Mesenteric fat pad (tissue), 1 donor: ENCODE results near the gene CDC42SE2. TPM values are rescaled to one million over a fixed set of nuclear protein-coding genes. Genes with fewer than 3 reads are reported as not detected.
"Not testable (repeated sequence)": the region's sequence is repeated elsewhere in the genome, so short reads cannot be mapped to it uniquely, and the experiment has no call there.

Experiments
- DNase-seq: peaks from one replicate; pipeline ENCODE4 v3.0.0-alpha.2; 2020; ENCODE audit warnings: low spot score
- total RNA-seq: library from RNA; stranded (reverse); fragmentation: NEBNext Ultra II Directional; extraction: Animal tissue kit (Norgen Biotek cat#: 25700); gene quantifications from one replicate; pipeline ENCODE4 v1.2.1, GENCODE V29; 2021
- donor health status: DM: yes; HTN: yes; CAD: no.

Gene CDC42SE2
- total RNA-seq, 1 donor from 2014 or later = 23.3 TPM

DNA sequence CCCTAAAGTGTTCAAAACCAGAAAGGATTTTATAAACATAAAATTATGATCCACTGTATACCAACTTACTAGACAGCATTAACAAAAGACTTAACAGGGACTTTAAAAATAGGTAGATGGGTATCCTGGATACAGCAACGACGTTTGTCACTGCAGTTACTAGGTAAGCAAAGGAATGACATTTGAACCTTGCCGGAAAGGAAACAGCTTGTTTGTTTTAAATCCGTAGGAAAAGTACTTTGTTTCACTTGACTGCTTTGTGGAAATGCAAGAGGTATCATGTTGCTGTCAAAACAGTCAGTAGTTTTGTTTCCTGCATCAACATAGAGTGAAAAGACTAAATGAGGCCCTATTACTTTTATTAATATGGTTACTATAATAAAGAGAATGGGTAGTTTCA is 122.9 kb downstream of the CDC42SE2 start:
- DNase-seq = no peak

DNA sequence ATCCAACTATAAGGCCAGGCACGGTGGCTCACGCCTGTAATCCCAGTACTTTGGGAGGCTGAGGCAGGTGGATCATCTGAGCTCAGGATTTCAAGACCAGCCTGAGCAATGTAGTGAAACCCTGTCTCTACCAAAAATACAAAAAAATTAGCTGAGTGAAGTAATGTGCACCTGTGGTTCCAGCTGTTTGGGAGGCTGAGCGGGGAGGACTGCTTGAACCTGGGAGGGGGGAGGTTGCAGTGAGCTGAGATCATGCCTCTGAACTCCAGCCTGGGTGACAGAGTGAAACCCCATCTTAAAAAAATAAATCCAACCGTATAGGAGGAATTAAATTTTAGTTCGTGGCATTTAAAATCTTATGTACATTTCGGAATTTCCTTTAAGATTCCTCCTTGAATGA is 123.4 kb downstream of the CDC42SE2 start:
- DNase-seq = no peak

DNA sequence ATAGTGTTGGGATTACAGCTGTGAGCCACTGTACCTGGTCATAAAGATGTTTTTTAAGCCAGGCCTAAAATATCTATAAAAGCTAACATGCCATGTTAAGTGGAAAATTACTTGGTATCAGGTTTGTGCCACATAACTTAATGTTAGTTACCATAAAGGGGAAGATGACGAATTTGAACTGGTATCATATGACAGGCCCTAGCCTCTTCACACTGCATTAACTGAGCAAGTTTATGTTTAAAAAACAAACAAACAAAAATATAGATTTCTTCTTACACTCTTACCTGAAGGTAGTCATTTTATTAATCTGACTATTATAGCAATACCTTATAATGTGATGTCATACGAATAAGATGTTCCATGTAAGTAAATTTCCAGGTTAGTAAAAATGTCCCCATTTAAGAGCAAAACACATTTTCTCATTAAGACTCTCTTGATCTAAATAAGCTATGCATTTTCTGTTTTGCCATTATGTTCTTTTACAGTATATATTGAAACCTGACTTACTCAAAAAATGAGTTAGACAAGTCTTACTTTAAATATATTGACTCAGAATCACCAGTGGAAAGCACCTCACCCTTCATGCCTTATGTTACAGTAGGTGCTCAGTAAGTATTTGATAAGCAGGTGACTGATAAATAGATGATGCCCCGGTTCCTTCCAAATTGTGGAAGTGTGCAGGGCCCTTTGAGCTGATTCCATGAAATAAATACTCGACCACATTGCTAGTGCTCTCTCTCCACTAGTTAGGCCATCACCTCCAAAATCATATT is 125.4 kb downstream of the CDC42SE2 start:
- no peak for DNase-seq

DNA sequence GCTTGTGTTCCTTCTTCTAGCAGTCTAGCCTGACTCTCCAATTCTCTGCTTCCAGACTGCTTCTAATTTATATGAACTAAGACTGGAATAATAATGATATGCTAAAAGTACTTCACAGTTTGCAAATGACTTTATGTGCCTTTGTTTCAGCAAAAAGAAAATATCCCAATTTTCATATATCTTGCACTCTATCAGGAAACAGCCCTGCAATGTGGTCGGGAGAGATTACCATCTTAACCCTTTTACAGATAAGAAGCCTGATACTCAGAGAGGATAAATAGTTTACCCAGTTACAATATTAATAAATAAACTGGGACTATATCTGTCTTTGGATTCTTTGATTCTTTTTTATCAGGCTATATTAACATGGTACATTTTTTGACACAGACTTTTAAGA is 126.0 kb downstream of the CDC42SE2 start:
- DNase-seq = no peak

DNA sequence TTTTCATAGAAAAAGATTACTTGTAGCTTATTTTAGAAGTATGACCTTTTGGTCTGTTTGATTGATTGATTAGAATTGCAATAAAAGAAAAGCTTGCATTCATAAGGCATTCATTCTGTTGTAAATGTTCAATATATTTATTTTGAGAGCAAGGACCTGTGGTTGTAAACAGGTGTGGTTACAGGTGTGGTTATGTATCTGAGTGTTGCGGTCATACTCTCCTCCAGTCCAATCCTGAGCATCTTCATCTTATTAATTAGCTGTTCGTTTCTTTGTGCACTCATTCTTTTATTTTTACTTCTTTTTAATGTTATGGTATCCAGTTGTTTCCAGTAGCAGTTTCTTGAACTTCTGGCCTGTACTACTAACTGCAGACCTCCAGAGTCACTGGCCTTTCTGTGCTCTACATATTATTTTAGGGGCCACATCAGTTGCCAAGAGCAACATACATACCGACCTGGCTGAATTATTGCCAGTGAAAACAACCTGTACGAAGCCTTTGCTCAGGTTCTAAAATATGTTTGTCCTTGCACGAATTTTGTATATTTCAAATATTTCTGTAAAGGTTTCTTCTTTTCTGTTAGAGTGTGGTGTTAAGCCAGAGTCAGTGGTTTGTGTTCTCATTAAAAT is 128.7 kb downstream of the CDC42SE2 start:
- no peak for DNase-seq

DNA sequence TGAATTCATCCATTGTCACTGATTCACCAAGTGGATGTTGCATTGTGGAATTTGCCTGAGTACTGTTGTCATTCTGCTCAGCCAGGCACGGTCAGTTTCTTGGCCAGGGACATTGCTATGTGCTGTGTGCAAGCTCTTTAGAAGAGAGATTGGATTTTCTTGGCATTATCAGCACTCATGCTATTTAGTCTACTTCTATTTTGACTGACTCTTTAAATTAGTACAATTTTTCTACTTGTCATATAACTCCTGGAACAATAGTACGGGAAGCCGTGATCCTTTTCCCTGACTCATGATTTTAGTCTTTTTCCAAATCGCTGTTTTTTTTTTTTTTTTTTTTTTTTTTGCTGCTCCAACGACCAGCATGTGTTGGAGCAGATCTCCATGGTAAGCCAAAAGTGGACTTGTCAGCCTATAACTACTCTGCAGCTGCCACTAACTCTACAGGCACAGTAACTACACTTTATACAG is 129.7 kb downstream of the CDC42SE2 start:
- DNase-seq = no peak

DNA sequence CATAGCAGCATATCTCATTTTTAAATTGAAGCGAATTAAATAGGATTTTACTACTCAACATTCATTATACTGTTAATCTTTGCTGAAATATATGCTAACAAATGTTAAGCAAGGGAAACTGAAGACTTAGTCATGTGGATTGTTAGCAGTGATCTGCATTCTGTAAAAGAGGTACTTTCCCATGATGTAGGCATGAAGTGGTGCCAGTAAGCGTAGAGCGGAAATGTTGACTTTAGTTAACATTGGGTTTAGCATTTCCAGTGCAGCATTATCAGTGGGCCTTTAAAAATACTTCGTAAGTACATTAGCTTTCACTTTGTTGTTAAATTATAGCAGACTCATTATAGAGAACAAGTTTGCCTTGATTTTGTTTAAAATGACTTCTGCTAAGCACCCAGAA is 130.3 kb downstream of the CDC42SE2 start:
- no peak for DNase-seq

DNA sequence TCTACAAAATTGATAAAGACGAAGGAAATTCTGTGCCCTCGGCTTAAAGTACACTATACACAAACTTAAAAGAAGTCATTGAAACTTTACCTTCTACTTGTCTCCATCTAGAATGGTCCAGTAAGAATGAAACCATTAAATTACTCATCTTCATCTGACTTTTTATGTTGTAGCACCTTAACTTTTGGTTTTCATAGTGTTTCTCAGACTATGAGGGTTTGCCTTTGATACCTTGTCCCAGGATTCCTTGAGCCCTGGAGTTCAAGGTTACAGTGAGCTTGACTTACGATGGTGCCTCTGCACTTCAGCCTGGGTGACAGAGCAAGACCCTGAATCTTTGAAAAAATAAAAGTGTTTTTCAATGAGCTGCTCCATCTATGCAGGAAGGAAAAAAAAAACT is 132.2 kb downstream of the CDC42SE2 start:
- DNase-seq = no peak

DNA sequence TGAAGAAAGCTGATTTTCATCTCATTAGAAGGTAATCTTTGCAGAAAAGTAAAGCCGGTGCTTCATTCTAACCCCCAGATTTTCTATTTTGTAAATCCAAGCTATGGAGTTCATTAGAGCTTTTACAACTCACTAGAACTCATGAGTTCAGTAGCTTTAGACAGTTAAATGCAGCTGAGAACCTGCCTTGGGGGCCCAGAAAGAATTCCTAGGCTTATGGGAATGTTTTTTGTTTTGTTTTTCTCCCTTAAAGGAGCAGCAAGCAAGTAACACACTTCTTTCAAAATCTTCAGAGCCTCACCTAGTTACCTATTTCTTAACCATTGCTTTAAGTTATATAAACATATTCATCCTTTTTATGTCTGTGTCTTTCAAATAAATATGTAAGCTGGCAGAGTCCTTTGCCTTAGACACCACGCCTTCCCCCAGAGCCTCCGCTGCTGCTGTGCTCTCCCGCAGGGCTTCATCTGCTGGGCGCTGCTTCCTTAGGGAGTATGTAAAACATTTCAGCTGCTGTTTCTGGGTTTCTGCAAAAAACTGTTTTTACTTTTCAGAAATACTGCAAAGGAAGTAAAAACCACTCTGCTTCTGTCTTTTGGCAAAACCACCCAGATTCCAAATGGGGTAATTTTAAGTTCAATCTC is 132.9 kb downstream of the CDC42SE2 start:
- no peak for DNase-seq

DNA sequence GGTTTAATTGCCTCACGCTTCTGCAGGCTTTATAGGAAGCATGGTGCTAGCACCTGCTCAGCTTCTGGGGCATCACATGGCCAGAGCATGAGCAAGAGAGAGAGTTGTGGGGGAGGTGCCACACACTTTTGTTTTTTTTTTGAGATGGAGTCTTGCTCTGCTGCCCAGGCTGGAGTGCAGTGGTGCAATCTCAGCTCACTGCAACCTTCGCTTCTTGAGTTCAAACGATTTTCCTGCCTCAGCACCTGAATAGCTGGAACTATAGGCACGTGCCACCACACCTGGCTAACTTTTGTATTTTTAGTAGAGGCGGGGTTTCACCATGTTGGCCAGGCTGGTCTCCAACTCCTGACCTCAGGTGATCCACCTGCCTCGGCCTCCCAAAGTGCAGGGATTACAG is 135.2 kb downstream of the CDC42SE2 start:
- not testable (repeated sequence) for DNase-seq

DNA sequence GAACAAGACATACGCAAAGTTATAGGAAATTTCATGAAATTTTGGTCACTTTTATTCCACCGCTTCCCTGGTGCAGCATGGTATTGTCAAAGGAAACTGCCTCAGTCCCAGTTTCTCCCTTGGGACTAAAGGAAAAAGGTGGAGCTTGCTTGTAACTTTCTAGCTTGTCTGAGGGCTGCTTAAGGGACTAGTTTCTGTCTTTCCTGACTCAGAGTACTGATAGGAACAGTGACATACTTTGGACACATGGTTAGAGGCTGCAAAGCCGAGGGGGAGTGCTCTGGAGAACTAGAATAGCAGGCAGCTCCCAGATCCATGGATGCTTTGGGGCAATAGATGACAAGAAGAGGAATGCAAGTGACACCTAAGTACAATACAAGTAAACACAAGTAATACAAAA is 136.7 kb downstream of the CDC42SE2 start:
- no peak for DNase-seq

DNA sequence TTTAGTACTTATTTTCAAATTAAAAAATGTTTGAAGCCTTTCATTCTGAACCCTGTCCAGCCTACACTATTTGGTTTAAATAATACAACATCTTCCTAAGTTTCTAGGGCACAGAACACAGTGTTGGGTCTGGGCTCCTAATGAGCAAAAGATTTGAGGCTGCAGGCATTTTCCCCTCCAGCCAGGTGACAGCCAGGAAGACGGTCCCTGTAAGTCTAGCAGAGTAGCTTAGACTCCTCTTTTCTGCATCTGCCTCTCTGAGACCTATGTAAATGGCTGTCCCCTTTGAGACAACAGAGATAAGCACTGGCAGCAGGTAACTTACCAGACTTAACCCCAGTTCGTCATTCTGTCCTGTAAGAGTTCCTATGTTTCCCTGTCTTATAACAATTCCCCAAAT is 141.8 kb downstream of the CDC42SE2 start:
- no peak for DNase-seq

DNA sequence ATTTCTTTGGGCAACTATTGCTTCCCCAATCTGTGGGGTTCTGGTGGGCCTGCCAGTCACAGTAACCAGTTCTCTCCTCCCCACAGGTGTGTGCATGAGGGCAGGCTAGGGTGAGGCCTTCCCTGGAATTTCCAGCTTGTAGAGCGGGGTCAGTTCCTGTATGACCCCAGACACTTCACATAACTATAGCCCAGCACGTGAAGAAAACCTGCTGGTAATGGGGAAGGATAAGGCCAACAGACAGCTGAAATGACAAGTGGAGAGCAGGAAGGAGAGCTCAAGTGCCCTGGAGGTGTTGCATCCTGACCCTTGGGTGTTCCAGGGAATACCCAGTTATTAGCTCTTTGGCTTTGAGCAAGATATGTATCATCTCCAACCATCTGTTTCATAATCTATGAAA is 142.2 kb downstream of the CDC42SE2 start:
- DNase-seq = no peak

DNA sequence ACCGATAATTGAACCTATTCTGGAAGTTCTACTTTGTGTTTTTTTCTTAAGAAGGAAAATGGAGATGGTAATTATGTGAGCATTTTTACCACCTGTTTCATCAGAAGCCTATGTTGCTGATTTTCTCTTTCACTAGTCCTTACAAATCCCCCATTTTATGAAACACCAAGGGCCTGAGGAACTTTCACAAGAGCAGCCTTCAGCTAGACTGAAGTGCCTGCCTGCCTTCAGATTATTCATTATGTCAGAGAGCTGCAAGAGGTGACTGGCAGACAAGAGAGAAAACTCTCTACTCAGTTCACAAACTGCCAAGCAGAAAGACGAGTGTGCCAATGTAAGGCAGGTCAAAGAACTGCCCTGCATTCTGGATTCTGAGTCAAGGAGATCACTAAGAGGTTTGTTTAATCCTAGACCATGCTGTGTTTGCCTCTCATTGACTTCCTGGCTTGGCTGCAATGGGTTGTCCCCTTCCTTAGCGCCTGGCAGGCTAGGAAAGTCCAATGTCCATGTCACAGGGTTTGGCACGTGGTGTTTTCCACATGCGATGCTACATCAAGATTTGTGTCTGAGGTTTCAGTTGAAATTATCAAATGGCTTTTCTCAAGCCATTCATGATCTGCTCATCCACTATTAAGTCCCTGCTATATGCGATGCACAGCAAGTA is 143.3 kb downstream of the CDC42SE2 start:
- no peak for DNase-seq

DNA sequence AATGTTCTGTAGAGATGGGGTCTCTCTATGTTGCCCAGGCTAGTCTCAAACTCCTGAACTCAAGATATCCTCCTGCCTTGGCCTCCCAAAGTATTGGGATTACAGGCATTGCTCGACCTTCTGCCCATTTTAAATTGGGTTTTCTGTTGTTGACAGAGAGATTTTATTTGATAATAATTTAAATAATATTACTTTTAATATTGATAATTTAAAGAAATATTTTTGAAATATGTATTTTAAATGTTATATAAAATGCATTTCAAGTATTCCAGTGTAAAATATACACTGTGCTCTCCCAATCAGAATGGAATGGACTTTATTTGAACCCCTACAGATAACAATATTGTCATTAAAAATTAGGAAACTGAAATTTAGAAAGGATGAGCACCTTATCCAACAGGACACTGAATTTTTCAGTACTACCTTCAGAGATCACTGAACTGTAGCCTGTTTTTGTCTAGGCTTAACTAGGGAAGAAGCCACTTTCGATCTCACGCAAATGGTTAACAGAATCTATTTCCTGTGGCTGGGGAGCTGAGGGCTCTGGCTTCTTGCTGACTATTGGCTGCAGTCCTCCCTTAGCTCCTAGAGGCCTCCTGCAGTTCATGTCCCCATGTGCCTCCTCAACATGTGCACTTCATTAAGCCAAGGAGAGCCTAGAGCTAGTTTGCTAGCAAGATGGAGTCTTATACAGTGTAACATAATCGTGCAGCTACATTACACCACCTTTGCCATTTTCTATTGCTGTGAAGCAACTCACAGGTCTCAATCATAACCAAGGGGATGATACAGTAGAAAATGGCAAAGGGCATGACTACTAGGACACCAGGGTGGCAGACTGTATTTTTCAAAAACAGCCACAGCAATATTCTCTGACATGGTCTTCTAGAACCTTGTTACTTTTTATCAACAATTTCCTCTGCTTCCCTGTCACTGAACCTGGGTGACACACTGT is 150.0 kb downstream of the CDC42SE2 start:
- DNase-seq = no peak

DNA sequence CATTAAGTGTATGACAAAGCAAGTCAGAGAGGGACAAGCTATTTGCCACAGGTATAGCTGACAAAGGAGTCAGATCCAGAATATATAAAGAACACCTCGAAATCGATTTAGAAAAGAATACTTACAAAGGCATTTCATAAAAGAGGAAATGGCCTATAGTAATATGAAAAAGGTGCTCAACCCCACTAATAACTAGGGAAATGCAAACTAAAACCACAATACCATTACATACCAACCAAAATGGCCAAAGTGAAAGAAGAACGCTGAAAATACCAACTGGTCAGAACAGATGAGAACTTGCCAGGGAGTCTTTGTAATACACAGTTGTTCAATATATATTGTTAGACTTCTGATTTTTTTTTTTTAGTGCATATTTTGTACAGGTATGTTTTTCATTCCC is 152.9 kb downstream of the CDC42SE2 start:
- DNase-seq = no peak

DNA sequence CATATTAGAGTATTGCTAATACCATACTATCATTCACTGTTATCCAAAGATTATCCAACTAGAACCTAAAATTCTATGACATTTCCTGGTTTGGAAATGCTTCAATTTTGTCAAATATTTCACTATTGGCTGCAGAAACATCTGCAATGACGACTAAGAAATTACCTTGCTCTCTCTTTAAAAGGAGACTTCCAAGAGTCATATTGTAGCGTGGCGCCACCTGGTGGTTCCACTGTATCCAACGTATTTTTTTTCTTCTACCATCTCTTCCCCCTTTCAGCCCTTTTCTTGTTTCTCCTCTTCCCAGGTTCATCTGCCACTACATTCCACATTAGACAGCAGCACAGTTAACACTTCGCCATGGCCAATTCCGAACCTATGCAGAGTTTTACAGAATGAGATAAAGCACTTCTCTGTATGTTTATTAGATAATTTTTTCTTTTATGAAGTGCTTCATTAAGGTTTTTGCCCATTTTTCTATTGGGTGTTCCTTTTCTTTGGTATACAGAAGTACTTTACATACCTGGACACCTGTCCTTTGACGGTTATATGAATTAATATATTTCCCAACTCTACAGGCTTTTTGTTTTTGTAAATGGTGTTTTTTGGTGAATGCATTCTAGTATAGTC is 153.5 kb downstream of the CDC42SE2 start:
- DNase-seq = no peak

DNA sequence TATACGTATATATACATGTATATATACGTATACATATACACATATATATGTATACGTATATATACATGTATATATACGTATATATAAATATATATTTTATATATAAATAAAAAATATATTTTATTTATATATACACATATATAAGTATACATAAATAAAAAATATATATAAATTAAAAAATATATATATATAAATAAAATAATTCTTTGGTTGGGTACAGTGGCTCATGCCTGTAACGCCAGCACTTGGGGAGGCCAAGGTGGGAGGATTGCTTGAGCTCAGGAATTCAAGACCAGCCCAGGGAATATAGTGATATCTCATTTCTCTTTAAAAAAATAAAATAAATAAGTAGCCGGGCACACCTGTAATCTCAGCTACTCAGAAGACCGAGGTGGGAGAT is 155.0 kb downstream of the CDC42SE2 start:
- no peak for DNase-seq

DNA sequence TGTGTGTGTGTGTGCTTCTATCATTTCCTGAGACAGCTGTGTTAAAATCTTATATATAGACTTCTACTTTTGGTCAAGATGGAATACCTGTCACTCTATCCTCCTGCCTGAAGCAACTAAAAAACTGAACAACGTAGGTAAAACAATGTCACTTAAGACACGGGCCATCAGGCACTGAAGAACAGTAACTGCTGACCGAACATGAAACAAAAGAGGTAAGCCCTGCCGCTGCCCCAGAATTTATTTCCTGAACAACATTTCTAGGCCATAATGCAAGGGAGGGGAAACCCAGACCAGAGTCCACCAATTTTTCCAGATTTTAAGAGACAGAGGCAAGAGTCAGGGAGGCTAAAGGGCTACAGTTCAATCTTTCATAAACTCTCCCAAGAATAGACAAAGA is 156.0 kb downstream of the CDC42SE2 start:
- no peak for DNase-seq

DNA sequence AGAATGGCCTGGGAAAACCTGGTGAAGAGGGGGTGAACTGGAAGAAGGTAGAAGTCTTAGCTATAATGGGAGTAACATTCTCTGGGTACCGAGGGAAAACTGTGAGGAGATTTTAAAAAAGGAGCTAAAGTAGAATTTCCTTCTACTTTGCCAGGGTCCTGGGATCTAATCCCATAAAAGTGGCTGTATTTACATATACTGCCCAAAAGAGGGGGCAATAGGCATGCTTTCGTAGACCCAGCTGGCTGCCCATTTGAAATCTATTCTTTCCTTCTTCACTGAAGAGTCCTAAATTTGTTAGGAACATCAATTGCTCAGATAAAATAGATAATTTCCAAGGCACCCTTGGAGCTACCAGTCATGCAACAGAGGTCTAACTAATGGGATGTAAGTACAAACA is 159.2 kb downstream of the CDC42SE2 start:
- DNase-seq = no peak
